Osteoblast (primary cell): Measurements from ENCODE around the gene MACROD2. TPM values are rescaled to one million over a fixed set of nuclear protein-coding genes. Genes with fewer than 3 reads are reported as not detected.

Experiments used
- DNase-seq: peaks from one replicate; pipeline ENCODE4 v3.0.0; 2011; ENCODE audit warnings: low spot score, mixed read lengths; ENCODE audit not compliant: insufficient read length; ENCODE audit errors: missing footprints
- H2AFZ ChIP-seq: 2 replicates; pipeline ENCODE4 v1.6.0; 2011; ENCODE audit warnings: mild to moderate bottlenecking, low read length
- H3K27ac ChIP-seq: 2 replicates; pipeline ENCODE4 v1.5.1; 2011; ENCODE audit warnings: mild to moderate bottlenecking, low read depth, low read length, moderate library complexity
- H3K27me3 ChIP-seq: 2 replicates; pipeline ENCODE4 v1.6.0; 2012; ENCODE audit warnings: mild to moderate bottlenecking, control low read depth, inconsistent platforms, low read length, moderate library complexity; ENCODE audit not compliant: insufficient read depth
- H3K36me3 ChIP-seq: 2 replicates; pipeline ENCODE4 v1.5.1; 2011; ENCODE audit warnings: mild to moderate bottlenecking, low read length, control low read depth, moderate library complexity; ENCODE audit not compliant: insufficient read depth
- H3K4me1 ChIP-seq: 2 replicates; pipeline ENCODE4 v1.5.1; 2011; ENCODE audit warnings: mild to moderate bottlenecking, low read length, control low read depth, moderate library complexity; ENCODE audit not compliant: insufficient read depth
- H3K4me2 ChIP-seq: 2 replicates; pipeline ENCODE4 v1.6.0; 2011; ENCODE audit warnings: mild to moderate bottlenecking, low read length; ENCODE audit not compliant: insufficient read depth
- H3K4me3 ChIP-seq: fragments of 200-600 bp; sonication (generic); 3 replicates; pipeline ENCODE4 v1.5.1; 2012; ENCODE audit warnings: mild to moderate bottlenecking, low read length, inconsistent platforms; ENCODE audit not compliant: insufficient read depth
- H3K79me2 ChIP-seq: 2 replicates; pipeline ENCODE4 v1.6.0; 2012; ENCODE audit warnings: mild to moderate bottlenecking, low read length, control low read depth, inconsistent platforms; ENCODE audit not compliant: insufficient read depth
- H3K9me3 ChIP-seq: 2 replicates; pipeline ENCODE4 v1.5.1; 2011; ENCODE audit warnings: low read depth, low read length, control low read depth
- H4K20me1 ChIP-seq: 2 replicates; pipeline ENCODE4 v1.6.0; 2012; ENCODE audit warnings: mild to moderate bottlenecking, low read length, control low read depth; ENCODE audit not compliant: insufficient read depth
- total RNA-seq: library from RNA; depleted of rRNA; stranded (reverse); fragments of >200 nt; gene quantifications from 2 replicates; pipeline ENCODE4 v1.2.3, GENCODE V29; 2012
- TF ChIP-seq, protein P1 (sequence below): IDR thresholded peaks from 2 replicates; pipeline ENCODE4 v1.5.1; 2011; ENCODE audit warnings: mild to moderate bottlenecking, low read depth, low read length, moderate library complexity; ENCODE audit errors: extremely low read depth

MACROD2 gene
- total RNA-seq, 1 donor, result 4.0 TPM

DNA sequence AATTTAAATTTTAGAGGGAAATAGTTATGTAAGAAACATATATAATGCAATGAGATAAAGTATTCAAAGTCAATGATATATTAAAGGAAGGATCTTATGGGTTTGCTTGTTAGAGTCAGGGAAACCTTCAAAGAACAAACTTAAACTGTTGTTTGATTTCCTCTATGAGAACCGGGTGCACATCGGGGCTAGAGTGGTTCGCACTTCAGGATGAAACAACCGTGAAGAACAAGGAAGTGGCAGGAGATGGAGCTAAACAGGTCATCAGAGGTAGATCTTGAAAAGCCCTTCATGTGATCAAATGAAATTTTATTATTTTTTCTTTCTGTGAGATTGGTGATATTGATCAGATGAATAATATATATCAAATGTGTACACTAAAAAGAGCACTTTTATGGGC is 1294.0 kb downstream of the MACROD2 start:
- H2AFZ ChIP-seq, result no peak overlapping the region
- no peak for DNase-seq
- no peak overlapping the region for H3K4me2 ChIP-seq
- H3K9me3 ChIP-seq, result no peaks in the 10 kb centered on the region
- no peaks in the 10 kb centered on the region for H3K79me2 ChIP-seq
- no peak overlapping the region for H3K4me3 ChIP-seq
- TF ChIP-seq, protein P1, sequence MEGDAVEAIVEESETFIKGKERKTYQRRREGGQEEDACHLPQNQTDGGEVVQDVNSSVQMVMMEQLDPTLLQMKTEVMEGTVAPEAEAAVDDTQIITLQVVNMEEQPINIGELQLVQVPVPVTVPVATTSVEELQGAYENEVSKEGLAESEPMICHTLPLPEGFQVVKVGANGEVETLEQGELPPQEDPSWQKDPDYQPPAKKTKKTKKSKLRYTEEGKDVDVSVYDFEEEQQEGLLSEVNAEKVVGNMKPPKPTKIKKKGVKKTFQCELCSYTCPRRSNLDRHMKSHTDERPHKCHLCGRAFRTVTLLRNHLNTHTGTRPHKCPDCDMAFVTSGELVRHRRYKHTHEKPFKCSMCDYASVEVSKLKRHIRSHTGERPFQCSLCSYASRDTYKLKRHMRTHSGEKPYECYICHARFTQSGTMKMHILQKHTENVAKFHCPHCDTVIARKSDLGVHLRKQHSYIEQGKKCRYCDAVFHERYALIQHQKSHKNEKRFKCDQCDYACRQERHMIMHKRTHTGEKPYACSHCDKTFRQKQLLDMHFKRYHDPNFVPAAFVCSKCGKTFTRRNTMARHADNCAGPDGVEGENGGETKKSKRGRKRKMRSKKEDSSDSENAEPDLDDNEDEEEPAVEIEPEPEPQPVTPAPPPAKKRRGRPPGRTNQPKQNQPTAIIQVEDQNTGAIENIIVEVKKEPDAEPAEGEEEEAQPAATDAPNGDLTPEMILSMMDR, result no peak
- H3K27ac ChIP-seq, result no peak overlapping the region
- H3K36me3 ChIP-seq, result no peaks in the 10 kb centered on the region
- H3K4me1 ChIP-seq, result no peaks in the 10 kb centered on the region
- H4K20me1 ChIP-seq, result no peaks in the 10 kb centered on the region
- no peaks in the 10 kb centered on the region for H3K27me3 ChIP-seq

DNA sequence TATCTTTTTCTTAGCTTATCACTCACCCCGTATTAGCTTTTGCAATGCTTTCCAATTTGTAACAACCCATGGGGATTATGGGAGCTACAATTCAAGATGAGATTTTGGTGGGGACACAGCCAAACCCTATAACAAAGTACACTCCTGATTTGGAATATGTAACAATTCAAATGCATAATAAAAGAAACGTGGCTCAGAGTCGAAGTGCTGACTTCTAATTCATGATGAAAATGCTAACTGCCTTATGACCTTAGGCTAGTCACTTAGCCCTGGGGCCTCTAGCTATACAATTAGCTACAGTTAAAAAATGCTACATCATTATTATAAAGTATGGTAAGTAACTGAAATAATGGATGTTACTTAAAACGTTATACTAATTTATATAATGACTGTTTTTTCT is 1297.1 kb downstream of the MACROD2 start:
- TF ChIP-seq, protein P1, result no peak

DNA sequence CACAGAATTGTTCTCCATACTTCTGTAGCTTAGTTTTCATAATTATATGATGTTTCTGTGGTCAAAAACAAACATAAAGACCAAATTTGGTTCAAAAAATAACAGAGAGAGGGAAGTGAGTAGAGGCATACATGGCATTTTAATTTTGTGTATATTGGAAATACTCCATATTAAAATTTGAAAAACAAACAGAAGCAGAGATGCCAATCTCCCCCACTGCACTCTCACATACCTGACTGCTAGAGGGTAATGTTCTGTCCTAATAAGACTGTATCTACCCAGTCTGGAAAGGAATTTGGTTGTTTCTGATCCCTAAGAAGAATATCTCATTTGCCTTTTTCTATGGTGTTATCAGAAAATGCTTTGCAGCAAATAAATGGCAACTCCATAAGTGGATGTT is 1301.1 kb downstream of the MACROD2 start:
- no peak overlapping the region for H3K4me2 ChIP-seq
- no peaks in the 10 kb centered on the region for H3K79me2 ChIP-seq
- no peaks in the 10 kb centered on the region for H3K4me1 ChIP-seq
- no peak overlapping the region for H2AFZ ChIP-seq
- TF ChIP-seq, protein P1, result no peak
- no peaks in the 10 kb centered on the region for H3K27me3 ChIP-seq
- no peak overlapping the region for H3K4me3 ChIP-seq
- H3K36me3 ChIP-seq, result no peaks in the 10 kb centered on the region
- no peak overlapping the region for H3K27ac ChIP-seq
- no peaks in the 10 kb centered on the region for H4K20me1 ChIP-seq
- no peaks in the 10 kb centered on the region for H3K9me3 ChIP-seq
- DNase-seq, result no peak

More for the DNA sequence above, 1297.1 kb downstream of the MACROD2 start:
- H3K4me3 ChIP-seq, result no peak overlapping the region
- H3K27ac ChIP-seq, result no peak overlapping the region
- no peak overlapping the region for H3K4me2 ChIP-seq
- no peaks in the 10 kb centered on the region for H4K20me1 ChIP-seq
- H3K9me3 ChIP-seq, result no peaks in the 10 kb centered on the region
- no peaks in the 10 kb centered on the region for H3K36me3 ChIP-seq
- no peaks in the 10 kb centered on the region for H3K4me1 ChIP-seq
- no peaks in the 10 kb centered on the region for H3K27me3 ChIP-seq
- no peaks in the 10 kb centered on the region for H3K79me2 ChIP-seq
- no peak for DNase-seq
- H2AFZ ChIP-seq, result no peak overlapping the region

DNA sequence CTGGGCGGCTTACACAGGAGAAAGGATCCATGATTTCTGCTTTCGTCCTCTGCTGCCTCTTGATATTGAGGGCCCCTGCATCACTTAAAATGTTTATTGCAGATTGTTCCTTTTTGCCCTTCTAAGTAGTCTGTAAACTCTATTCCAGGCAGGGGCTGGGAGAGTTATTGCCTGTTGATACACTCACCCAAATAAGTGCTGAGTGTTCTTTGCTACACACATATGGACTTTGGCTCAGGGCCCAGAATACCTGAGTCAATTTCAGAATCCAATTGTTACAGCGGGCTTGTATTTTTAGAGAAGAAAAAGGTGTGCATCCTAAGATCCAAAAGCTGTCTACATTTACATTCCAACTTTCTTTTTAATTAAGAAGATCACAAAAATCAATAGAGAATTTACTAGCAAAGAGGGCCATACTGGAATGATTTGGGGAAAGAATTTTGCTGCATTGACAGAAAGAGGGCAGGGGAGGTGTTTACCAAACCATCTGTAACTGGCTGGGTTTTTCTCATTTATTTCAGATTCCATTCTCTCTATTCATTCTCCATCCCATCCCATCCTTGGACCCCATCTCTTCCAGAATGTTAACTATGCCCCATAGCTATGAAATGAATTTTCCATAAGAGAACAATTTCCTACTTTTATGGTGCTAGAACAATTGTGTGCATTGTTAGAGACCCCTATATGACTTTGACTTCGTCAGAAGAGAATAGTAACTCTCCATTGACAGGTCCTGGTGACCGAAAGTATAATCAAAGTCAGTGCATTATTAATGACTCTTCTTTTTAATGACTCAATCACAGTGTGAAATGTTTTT is 1302.0 kb downstream of the MACROD2 start:
- Histone ChIP-seq H3K4me2 (no peak overlapping the region), H2AFZ (no peak overlapping the region), H3K27me3 (no peaks in the 10 kb centered on the region), H3K4me1 (no peaks in the 10 kb centered on the region), H3K4me3 (no peak overlapping the region), H4K20me1 (no peaks in the 10 kb centered on the region), H3K79me2 (no peaks in the 10 kb centered on the region), H3K27ac (no peak overlapping the region), H3K36me3 (no peaks in the 10 kb centered on the region), H3K9me3 (no peaks in the 10 kb centered on the region)
- TF ChIP-seq, protein P1, result no peak
- DNase-seq, result no peak
